ENCODE measurements around the gene PHETA1.

The PHETA1 gene

GRCh38 chr12:111312708-111313107 is 56.2 kb downstream of the PHETA1 start:
- H3K4me3 ChIP-seq (ENCODE audit: low read depth, low read length) = no peak overlapping the region
- TF ChIP-seq CTCF (IDR thresholded peaks at IDR 0.05; ENCODE audit: low read depth, low read length) = no peak

GRCh38 chr12:111312016-111312415 is 56.9 kb downstream of the PHETA1 start:
- no peak for TF ChIP-seq CTCF (IDR thresholded peaks at IDR 0.05; ENCODE audit: low read depth, low read length)

GRCh38 chr12:111311011-111311410 is 57.9 kb downstream of the PHETA1 start:
- no peak for TF ChIP-seq CTCF (IDR thresholded peaks at IDR 0.05; ENCODE audit: low read depth, low read length)
- H3K4me3 ChIP-seq (ENCODE audit: low read depth, low read length) = no peak overlapping the region

More at GRCh38 chr12:111312016-111312415, 56.9 kb downstream of the PHETA1 start:
- H3K4me3 ChIP-seq (ENCODE audit: low read depth, low read length) = no peak overlapping the region
